Trophoblast cell (in vitro differentiated cells and primary cell): ENCODE data around the gene PBRM1.
"Not testable (repeated sequence)": the region's sequence is repeated elsewhere in the genome, so short reads cannot be mapped to it uniquely, and the experiment has no call there.

ENCODE experiments used
- DNase-seq, 2 donors: peaks; one replicate each; pipeline ENCODE4 v3.0.0-alpha.2; 2016
- H2AFZ ChIP-seq: 2 replicates; pipeline ENCODE4 v1.6.1; 2013; ENCODE audit warnings: low read length, moderate library complexity, mild to moderate bottlenecking; ENCODE audit not compliant: insufficient read depth, poor library complexity
- H2AK5ac ChIP-seq: 2 replicates; pipeline ENCODE4 v1.6.1; 2013; ENCODE audit warnings: mild to moderate bottlenecking, low read length
- H2BK120ac ChIP-seq: 2 replicates; pipeline ENCODE4 v1.6.1; 2013; ENCODE audit warnings: low read length, mild to moderate bottlenecking, moderate library complexity; ENCODE audit not compliant: insufficient read depth, poor library complexity
- H2BK12ac ChIP-seq: 2 replicates; pipeline ENCODE4 v1.6.1; 2013; ENCODE audit warnings: mild to moderate bottlenecking, low read length, moderate library complexity
- H2BK5ac ChIP-seq: 2 replicates; pipeline ENCODE4 v1.6.1; 2013; ENCODE audit warnings: low read length, low read depth, moderate library complexity, mild to moderate bottlenecking; ENCODE audit not compliant: poor library complexity
- H3K14ac ChIP-seq: 2 replicates; pipeline ENCODE4 v1.6.1; 2013; ENCODE audit warnings: mild to moderate bottlenecking, low read length
- H3K18ac ChIP-seq: 2 replicates; pipeline ENCODE4 v1.6.1; 2013; ENCODE audit warnings: mild to moderate bottlenecking, low read length
- H3K23ac ChIP-seq: 2 replicates; pipeline ENCODE4 v1.6.1; 2013; ENCODE audit warnings: low read length
- H3K27ac ChIP-seq: 2 replicates; pipeline ENCODE4 v1.5.1; 2013; ENCODE audit warnings: low read depth, mild to moderate bottlenecking, inconsistent platforms, low read length, moderate library complexity
- H3K27me3 ChIP-seq: 2 replicates; pipeline ENCODE4 v1.6.1; 2013; ENCODE audit warnings: inconsistent platforms, mild to moderate bottlenecking, low read length, moderate library complexity; ENCODE audit not compliant: insufficient read depth
- H3K36me3 ChIP-seq, 2 experiments: 1 replicate in 1 of 2; 2 replicates in 1 of 2; pipeline ENCODE4 v1.6.1; 2013; ENCODE audit warnings: low read length in 2 of 2, mild to moderate bottlenecking in 2 of 2, moderate library complexity in 1 of 2; ENCODE audit not compliant: insufficient read depth in 2 of 2, control insufficient read depth in 1 of 2
- H3K4ac ChIP-seq: 2 replicates; pipeline ENCODE4 v1.6.1; 2013; ENCODE audit warnings: low read depth, mild to moderate bottlenecking, low read length, moderate library complexity
- H3K4me1 ChIP-seq, 2 experiments: 1 replicate in 1 of 2; 2 replicates in 1 of 2; pipeline ENCODE4 v1.6.1; 2013; ENCODE audit warnings: low read length in 2 of 2, mild to moderate bottlenecking in 2 of 2, moderate library complexity in 1 of 2; ENCODE audit not compliant: insufficient read depth in 2 of 2, control insufficient read depth in 1 of 2
- H3K4me2 ChIP-seq: 2 replicates; pipeline ENCODE4 v1.6.1; 2013; ENCODE audit warnings: inconsistent platforms, mild to moderate bottlenecking, low read length, moderate library complexity
- H3K4me3 ChIP-seq: 2 replicates; pipeline ENCODE4 v1.5.1; 2013; ENCODE audit warnings: mild to moderate bottlenecking, low read depth, low read length, inconsistent platforms
- H3K79me1 ChIP-seq: one replicate; pipeline ENCODE4 v1.6.1; 2013; ENCODE audit warnings: low read length
- H3K79me2 ChIP-seq: 2 replicates; pipeline ENCODE4 v1.6.1; 2013; ENCODE audit warnings: low read length, mild to moderate bottlenecking; ENCODE audit not compliant: control insufficient read depth, insufficient read depth, poor library complexity
- H3K9ac ChIP-seq: 2 replicates; pipeline ENCODE4 v1.6.1; 2013; ENCODE audit warnings: mild to moderate bottlenecking, low read length
- H3K9me3 ChIP-seq: 2 replicates; pipeline ENCODE4 v1.6.1; 2013; ENCODE audit warnings: low read depth, mild to moderate bottlenecking, control low read depth, inconsistent platforms, low read length; ENCODE audit not compliant: insufficient read depth
- H4K12ac ChIP-seq: 2 replicates; pipeline ENCODE4 v1.6.1; 2013; ENCODE audit warnings: low read depth, mild to moderate bottlenecking, low read length, moderate library complexity
- H4K8ac ChIP-seq: 2 replicates; pipeline ENCODE4 v1.6.1; 2013; ENCODE audit warnings: low read depth, mild to moderate bottlenecking, low read length, moderate library complexity
- H4K91ac ChIP-seq: one replicate; pipeline ENCODE4 v1.6.1; 2013; ENCODE audit warnings: low read depth, mild to moderate bottlenecking, low read length, moderate library complexity
- WGBS: extraction: QIAGEN DNeasy Blood & Tissue Kit; methylation state at CpG from one replicate; pipeline ENCODE4 v1.1.7; 2013; ENCODE audit warnings: missing lambda C conversion rate; ENCODE audit not compliant: insufficient read length, insufficient coverage; ENCODE audit errors: extremely low coverage; 5-methylcytosine and 5-hydroxymethylcytosine counted together

PBRM1 gene

GRCh38 chr3:52676201-52676600, 9.5 kb downstream of the PBRM1 start:
- not testable (repeated sequence) for H4K8ac ChIP-seq, H4K91ac ChIP-seq, H3K23ac ChIP-seq, H3K4me1 ChIP-seq, H2BK5ac ChIP-seq, H3K9ac ChIP-seq, H3K79me2 ChIP-seq, H3K79me1 ChIP-seq, H4K12ac ChIP-seq, H3K27ac ChIP-seq, H3K27me3 ChIP-seq, H3K4ac ChIP-seq, H3K9me3 ChIP-seq, H2AK5ac ChIP-seq, H3K4me2 ChIP-seq, H2BK120ac ChIP-seq, H3K14ac ChIP-seq, H3K4me3 ChIP-seq, H2BK12ac ChIP-seq, H2AFZ ChIP-seq, DNase-seq, H3K18ac ChIP-seq
- no CpG with 5 or more reads among the region's 3 CpGs for WGBS
- H3K36me3 ChIP-seq: peaks cover 20 to 31% of the 10 kb centered on the region in 2 experiments

GRCh38 chr3:52671676-52672075, 14.0 kb downstream of the PBRM1 start:
- no peak overlapping the region for H4K12ac ChIP-seq
- H3K4me1 ChIP-seq: peaks cover 0 to 5% of the 10 kb centered on the region in 2 experiments
- H3K23ac ChIP-seq: no peak overlapping the region
- H3K4me2 ChIP-seq: no peak overlapping the region
- no peak overlapping the region for H3K4ac ChIP-seq
- H2BK5ac ChIP-seq: no peak overlapping the region
- no peak overlapping the region for H3K4me3 ChIP-seq
- H3K27ac ChIP-seq: no peak overlapping the region
- no peak for DNase-seq
- H2AFZ ChIP-seq: no peak overlapping the region
- no peaks in the 10 kb centered on the region for H3K9me3 ChIP-seq
- peaks cover 13 to 16% of the 10 kb centered on the region in 2 experiments for H3K36me3 ChIP-seq
- no peak overlapping the region for H3K18ac ChIP-seq
- H2BK12ac ChIP-seq: no peak overlapping the region
- H3K9ac ChIP-seq: no peak overlapping the region
- no peak overlapping the region for H4K91ac ChIP-seq
- no peaks in the 10 kb centered on the region for H3K79me2 ChIP-seq
- H3K14ac ChIP-seq: no peak overlapping the region
- H4K8ac ChIP-seq: no peak overlapping the region
- H3K27me3 ChIP-seq: no peaks in the 10 kb centered on the region
- H3K79me1 ChIP-seq: no peaks in the 10 kb centered on the region
- H2AK5ac ChIP-seq: no peak overlapping the region
- WGBS: no CpG with 5 or more reads among the region's 1 CpG
- H2BK120ac ChIP-seq: no peak overlapping the region

GRCh38 chr3:52670621-52671521, 14.8 kb downstream of the PBRM1 start:
- Histone ChIP-seq H3K79me2 (no peaks in the 10 kb centered on the region), H3K4me1 (peaks cover 0 to 5% of the 10 kb centered on the region in 2 experiments), H3K4me3 (no peak overlapping the region), H3K18ac (no peak overlapping the region), H3K27ac (no peak overlapping the region), H3K9ac (no peak overlapping the region), H4K8ac (no peak overlapping the region), H3K9me3 (no peaks in the 10 kb centered on the region), H2BK120ac (no peak overlapping the region), H2AK5ac (no peak overlapping the region), H3K14ac (no peak overlapping the region), H2BK12ac (no peak overlapping the region), H2AFZ (no peak overlapping the region), H3K27me3 (no peaks in the 10 kb centered on the region), H2BK5ac (no peak overlapping the region), H3K79me1 (no peaks in the 10 kb centered on the region), H3K23ac (no peak overlapping the region), H4K12ac (no peak overlapping the region), H3K4me2 (no peak overlapping the region), H3K36me3 (peaks cover 16% of the 10 kb centered on the region in 2 experiments), H4K91ac (no peak overlapping the region), H3K4ac (no peak overlapping the region)
- no CpG with 5 or more reads among the region's 9 CpGs for WGBS
- peak; percentile 90 to 99 for DNase-seq

GRCh38 chr3:52663098-52663497, 22.6 kb downstream of the PBRM1 start:
- H3K4me3 ChIP-seq: no peak overlapping the region
- WGBS: no CpG with 5 or more reads among the region's 3 CpGs

More at GRCh38 chr3:52663098-52663497, 22.6 kb downstream of the PBRM1 start:
- no peaks in the 10 kb centered on the region for H3K27me3 ChIP-seq
- H3K9ac ChIP-seq: peak overlapping the region; percentile 56
- no peak overlapping the region for H3K23ac ChIP-seq
- H3K4me1 ChIP-seq: no peaks in the 10 kb centered on the region
- no peaks in the 10 kb centered on the region for H3K9me3 ChIP-seq
- no peak for DNase-seq
- H4K91ac ChIP-seq: no peak overlapping the region
- no peak overlapping the region for H2BK12ac ChIP-seq
- no peak overlapping the region for H4K12ac ChIP-seq
- no peak overlapping the region for H2BK5ac ChIP-seq
- no peak overlapping the region for H3K14ac ChIP-seq
- peaks cover 29 to 31% of the 10 kb centered on the region in 2 experiments for H3K36me3 ChIP-seq
- H4K8ac ChIP-seq: no peak overlapping the region
- no peak overlapping the region for H3K27ac ChIP-seq
- H3K4me2 ChIP-seq: no peak overlapping the region
- H3K4ac ChIP-seq: no peak overlapping the region
- H2AK5ac ChIP-seq: no peak overlapping the region
- H2BK120ac ChIP-seq: no peak overlapping the region
- H3K79me2 ChIP-seq: no peaks in the 10 kb centered on the region
- no peaks in the 10 kb centered on the region for H3K79me1 ChIP-seq
- H3K18ac ChIP-seq: no peak overlapping the region
- no peak overlapping the region for H2AFZ ChIP-seq
